ENCODE results near the gene GBA3.

GBA3 gene

GRCh38 chr4:22670956-22671355 lies 21.8 kb upstream of the GBA3 start:
- ATAC-seq: no peak
- TF ChIP-seq ZC3H10 (CRISPR knock-in tag; IDR thresholded peaks at IDR 0.05) (no peak), ZNF8 (CRISPR knock-in tag; IDR thresholded peaks at IDR 0.05) (no peak), ZFP3 (CRISPR knock-in tag; IDR thresholded peaks at IDR 0.05) (no peak), ARNTL (CRISPR knock-in tag; IDR thresholded peaks at IDR 0.05; ENCODE audit: borderline replicate concordance, low read depth) (no peak), ZFP30 (CRISPR knock-in tag; IDR thresholded peaks at IDR 0.05) (no peak), ZNF70 (CRISPR knock-in tag; IDR thresholded peaks at IDR 0.05) (no peak), TOX (CRISPR knock-in tag; IDR thresholded peaks at IDR 0.05; ENCODE audit: borderline replicate concordance) (no peak)

- no peak for ATAC-seq
- TF ChIP-seq ISL1 (CRISPR knock-in tag; IDR thresholded peaks at IDR 0.05) (no peak), ARNTL (CRISPR knock-in tag; IDR thresholded peaks at IDR 0.05; ENCODE audit: borderline replicate concordance, low read depth) (no peak), ZC3H10 (CRISPR knock-in tag; IDR thresholded peaks at IDR 0.05) (no peak), BACH2 (CRISPR knock-in tag; IDR thresholded peaks at IDR 0.05; ENCODE audit: borderline replicate concordance) (no peak), CSRNP3 (CRISPR knock-in tag; IDR thresholded peaks at IDR 0.05) (no peak)
Measured at GRCh38 chr4:22672519-22672918, 20.2 kb upstream of the GBA3 start.

GRCh38 chr4:22672944-22673343 lies 19.8 kb upstream of the GBA3 start:
- ATAC-seq: no peak
- TF ChIP-seq RARB (CRISPR knock-in tag; IDR thresholded peaks at IDR 0.05) (no peak), TCF4 (CRISPR knock-in tag; IDR thresholded peaks at IDR 0.05; ENCODE audit: borderline replicate concordance) (no peak), CSDC2 (CRISPR knock-in tag; IDR thresholded peaks at IDR 0.05) (no peak), ISL1 (CRISPR knock-in tag; IDR thresholded peaks at IDR 0.05) (no peak), CSRNP3 (CRISPR knock-in tag; IDR thresholded peaks at IDR 0.05) (no peak), ARNTL (CRISPR knock-in tag; IDR thresholded peaks at IDR 0.05; ENCODE audit: borderline replicate concordance, low read depth) (no peak), ZNF70 (CRISPR knock-in tag; IDR thresholded peaks at IDR 0.05) (no peak), GLIS3 (CRISPR knock-in tag; IDR thresholded peaks at IDR 0.05) (no peak), ZC3H10 (CRISPR knock-in tag; IDR thresholded peaks at IDR 0.05) (no peak), SNAI2 (CRISPR knock-in tag; IDR thresholded peaks at IDR 0.05) (no peak), TOX (CRISPR knock-in tag; IDR thresholded peaks at IDR 0.05; ENCODE audit: borderline replicate concordance) (no peak), TSHZ2 (CRISPR knock-in tag; IDR thresholded peaks at IDR 0.05) (no peak), PPARA (CRISPR knock-in tag; IDR thresholded peaks at IDR 0.05; ENCODE audit: borderline replicate concordance) (no peak), POU6F1 (CRISPR knock-in tag; IDR thresholded peaks at IDR 0.05; ENCODE audit: borderline replicate concordance, low read depth) (no peak), PATZ1 (CRISPR knock-in tag; IDR thresholded peaks at IDR 0.05; ENCODE audit: borderline replicate concordance) (no peak)

DNA sequence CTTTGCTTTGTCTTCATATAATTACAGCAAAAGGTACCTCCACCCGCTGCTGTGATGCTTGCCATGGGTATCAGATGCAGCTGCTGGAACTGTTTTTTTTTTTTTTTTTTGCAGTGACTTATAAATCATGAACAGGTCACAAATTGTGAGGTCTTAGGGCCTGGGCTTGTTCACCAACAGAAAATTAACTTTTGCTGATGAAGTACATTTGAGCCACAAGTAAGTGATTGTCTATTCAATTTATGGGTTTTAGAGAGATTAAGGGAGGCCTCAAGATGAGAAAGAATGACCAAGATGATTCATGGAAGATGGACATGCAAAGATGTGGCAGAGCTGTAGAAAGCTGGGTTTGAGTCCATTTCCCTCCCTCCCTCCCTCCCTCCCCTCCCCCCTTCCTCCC lies 18.0 kb upstream of the GBA3 start:
- no peak for ATAC-seq
- TF ChIP-seq TSHZ2 (CRISPR knock-in tag; IDR thresholded peaks at IDR 0.05): no peak
- TF ChIP-seq ZNF8 (CRISPR knock-in tag; IDR thresholded peaks at IDR 0.05): no peak
- no peak for TF ChIP-seq CSRNP3 (CRISPR knock-in tag; IDR thresholded peaks at IDR 0.05)
- TF ChIP-seq PPARA (CRISPR knock-in tag; IDR thresholded peaks at IDR 0.05; ENCODE audit: borderline replicate concordance): no peak
- no peak for TF ChIP-seq TCF4 (CRISPR knock-in tag; IDR thresholded peaks at IDR 0.05; ENCODE audit: borderline replicate concordance)
- TF ChIP-seq GLIS3 (CRISPR knock-in tag; IDR thresholded peaks at IDR 0.05): no peak
- no peak for TF ChIP-seq ZC3H10 (CRISPR knock-in tag; IDR thresholded peaks at IDR 0.05)
- TF ChIP-seq ESRRG (CRISPR knock-in tag; IDR thresholded peaks at IDR 0.05): no peak

Measured in SK-N-SH treated with all-trans-retinoic acid at 6 μM for 48 hours (cell line).